Measurements from ENCODE around the gene IWS1. TPM values are rescaled to one million over a fixed set of nuclear protein-coding genes. Genes with fewer than 3 reads are reported as not detected.

IWS1 gene
- total RNA-seq, 1 experiment from 2014 or later, result 46.6 TPM

DNA sequence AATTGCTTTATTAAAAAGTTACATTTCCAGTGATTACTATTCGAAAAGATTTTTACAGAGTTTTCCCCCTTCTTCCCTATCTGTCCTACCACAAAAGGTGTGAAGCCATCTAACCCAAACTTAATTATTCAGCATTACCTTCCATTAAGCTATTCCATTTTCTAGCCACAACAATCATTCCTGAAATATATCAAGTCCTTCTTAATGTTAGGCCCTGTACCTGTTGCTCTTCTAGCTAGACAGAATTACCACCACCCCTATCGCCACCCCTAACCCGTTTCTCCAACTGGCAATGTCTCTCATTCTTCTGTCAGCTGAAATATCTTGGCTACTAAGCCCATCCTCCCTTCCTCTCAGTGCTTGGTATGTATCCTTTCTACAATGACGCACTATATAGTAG, 13.9 kb downstream of the IWS1 start:
- Histone ChIP-seq H2AFZ (ENCODE audit: low read depth, low read length, poor library complexity, severe bottlenecking) (no peak overlapping the region), H3K9ac (ENCODE audit: low read length) (no peak overlapping the region), H3K4me3 (replicated peaks in 1 of 2; ENCODE audit: low read depth in 1 of 2, low read length in 2 of 2) (no peak overlapping the region), H3K27ac (ENCODE audit: low read depth, low read length) (no peak overlapping the region), H3K27me3 (ENCODE audit: insufficient read depth, low read length) (no peaks in the 10 kb centered on the region), H4K20me1 (ENCODE audit: insufficient read depth) (peaks cover 24% of the 10 kb centered on the region; the same call in 1 of the 2 replicates), H3K36me3 (ENCODE audit: control insufficient read depth in 1 of 2, insufficient read depth in 2 of 2, low read length in 2 of 2) (peaks cover 2 to 9% of the 10 kb centered on the region in 2 experiments; a peak in 1 of 4 replicates), H3K79me2 (ENCODE audit: insufficient read depth, low read length) (peaks cover 100% of the 10 kb centered on the region), H3K9me3 (ENCODE audit: control insufficient read depth in 1 of 2, insufficient read depth in 1 of 2, low read depth in 1 of 2, low read length in 2 of 2) (no peaks in the 10 kb centered on the region), H3K4me2 (ENCODE audit: low read length) (no peak overlapping the region), H3K4me1 (ENCODE audit: control insufficient read depth in 1 of 2, insufficient read depth in 2 of 2, low read length in 2 of 2) (peaks cover 19 to 31% of the 10 kb centered on the region in 2 experiments), H3K9me2 (ENCODE audit: insufficient read depth) (no peaks in the 10 kb centered on the region)
- CTCF ChIA-PET, result interaction anchor here (1.0 to 1.3 kb wide), 2 partner anchors 14 to 34 kb away, joined by 3 to 4 read pairs; partner anchors contain the start of gene IWS1
- RAD21 ChIA-PET (ENCODE audit: low non-redundant PET in 1 of 2, low total read pairs in 2 of 2, uncharacterized antibody in 2 of 2, unreplicated experiment in 2 of 2), result no interaction called here
- POLR2A ChIA-PET, result interaction anchor here (2.5 kb wide), 1 partner anchor 14 kb away, joined by 8 read pairs; the partner anchor contains the start of gene IWS1
- ATAC-seq, result no peak
- no peak for DNase-seq (ENCODE audit: low read depth, low spot score)
- intact Hi-C loops (cut with micrococcal nuclease), result no loop called here
- TF ChIP-seq, protein P1, sequence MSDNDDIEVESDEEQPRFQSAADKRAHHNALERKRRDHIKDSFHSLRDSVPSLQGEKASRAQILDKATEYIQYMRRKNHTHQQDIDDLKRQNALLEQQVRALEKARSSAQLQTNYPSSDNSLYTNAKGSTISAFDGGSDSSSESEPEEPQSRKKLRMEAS (IDR thresholded peaks at IDR 0.05), result no peak
- no peak for TF ChIP-seq POLR2A (IDR thresholded peaks at IDR 0.05; ENCODE audit: borderline replicate concordance, extremely low read depth, insufficient read depth, insufficient read length)
- TF ChIP-seq ZBTB33 (IDR thresholded peaks at IDR 0.05; ENCODE audit: extremely low read depth, insufficient replicate concordance, low read length), result no peak
- no peak for TF ChIP-seq TCF7L2 (IDR thresholded peaks at IDR 0.05; ENCODE audit: borderline replicate concordance, extremely low read depth, insufficient read depth, insufficient read length)
- TF ChIP-seq FOSL1 (IDR thresholded peaks at IDR 0.05; ENCODE audit: low read depth), result no peak
- TF ChIP-seq EZH2phosphoT487 (IDR thresholded peaks at IDR 0.05; ENCODE audit: borderline replicate concordance), result no peak
- TF ChIP-seq CTCF (IDR thresholded peaks at IDR 0.05 in 2 of 3, conservative IDR thresholded peaks at IDR 0.05 in 1 of 3; ENCODE audit: borderline replicate concordance in 1 of 3, insufficient read depth in 1 of 3, low read depth in 2 of 3, low read length in 2 of 3), result no peak
- TF ChIP-seq JUND (IDR thresholded peaks at IDR 0.05), result no peak
- TF ChIP-seq SP1 (IDR thresholded peaks at IDR 0.05; ENCODE audit: low read depth), result no peak
- TF ChIP-seq EZH2 (IDR thresholded peaks at IDR 0.05), result no peak
- TF ChIP-seq RAD21 (IDR thresholded peaks at IDR 0.05; ENCODE audit: low read depth), result no peak
- BruUV-seq (replicated peaks), result no TSS peak

Data from HCT116 (cell line).